Renal pelvis (tissue), 4 donors: Measurements from ENCODE around the gene GAS7. TPM values are rescaled to one million over a fixed set of nuclear protein-coding genes. Genes with fewer than 3 reads are reported as not detected.

Experiments used
- DNase-seq: peaks from one replicate; pipeline ENCODE4 v3.0.0-alpha.2; 2013
- polyA plus RNA-seq, 3 donors: library from polyadenylated mRNA; unstranded; fragments of 120-200 nt; gene quantifications; one replicate each; pipeline ENCODE4 v1.2.1, GENCODE V29; 2013; ENCODE audit not compliant: insufficient read length in 3 of 3

GAS7 gene
- polyA plus RNA-seq, 3 donors: 13.5 to 16.5 (median 15.6) TPM

DNA sequence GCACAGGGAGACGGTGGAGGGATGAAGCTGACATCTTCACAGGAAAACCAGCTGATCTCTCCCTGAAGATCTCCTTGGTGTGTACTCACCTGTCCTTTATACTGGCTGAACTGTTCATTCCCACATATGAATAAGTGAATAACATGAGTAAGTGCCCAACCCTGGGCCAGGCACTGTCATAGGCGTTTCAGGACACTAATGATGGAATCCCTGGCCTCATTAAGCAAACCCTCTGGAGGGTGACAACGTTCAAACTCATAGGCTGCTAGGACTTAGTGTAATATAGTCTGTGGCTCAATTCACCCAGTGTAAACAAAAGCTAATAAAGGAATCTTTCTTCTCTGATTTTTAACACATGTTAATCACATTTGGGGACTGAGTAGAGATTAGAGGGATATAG lies 24.5 kb downstream of the GAS7 start:
- no peak for DNase-seq

DNA sequence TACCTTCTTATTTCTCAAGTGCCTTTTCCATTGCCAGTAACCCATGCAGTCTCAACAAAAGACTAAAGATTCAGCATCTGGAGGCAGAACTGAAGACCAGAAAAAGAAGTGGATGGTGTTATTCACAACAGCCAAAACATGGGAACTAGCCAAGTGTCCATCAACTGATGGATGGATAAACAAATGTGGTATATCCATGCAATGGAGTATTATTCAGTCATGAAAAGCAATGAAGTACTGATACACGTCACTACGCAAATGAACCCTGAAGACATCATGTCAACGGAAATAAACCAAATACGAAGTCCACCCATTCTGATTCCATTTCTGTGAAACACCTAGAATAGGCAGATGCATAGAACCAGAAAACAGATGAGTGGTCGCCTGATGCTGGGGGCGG lies 25.6 kb downstream of the GAS7 start:
- no peak for DNase-seq

DNA sequence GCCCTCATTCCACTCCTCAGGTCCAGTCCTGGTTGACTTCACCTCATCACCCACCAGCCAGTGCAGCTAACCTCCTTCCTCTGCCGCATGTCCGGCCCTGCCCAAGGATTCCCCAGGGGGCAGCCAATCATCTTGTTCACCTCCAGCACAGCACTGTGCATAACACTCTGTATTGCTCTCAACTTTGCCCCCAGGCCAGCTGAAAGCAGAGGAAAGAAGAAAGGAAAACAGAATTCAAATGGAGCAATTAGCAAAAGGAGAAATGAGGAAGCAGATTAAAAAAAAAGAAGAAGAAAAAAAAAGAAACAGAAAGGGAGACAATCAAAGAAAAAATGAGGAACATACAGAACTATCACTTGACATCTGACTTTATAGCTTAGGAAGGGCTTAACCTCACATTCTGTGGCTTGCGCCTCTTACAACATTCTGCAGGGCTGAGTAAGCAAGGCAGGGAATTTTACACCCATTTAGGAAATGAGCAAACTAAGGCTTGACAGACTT lies 26.1 kb downstream of the GAS7 start:
- no peak for DNase-seq

DNA sequence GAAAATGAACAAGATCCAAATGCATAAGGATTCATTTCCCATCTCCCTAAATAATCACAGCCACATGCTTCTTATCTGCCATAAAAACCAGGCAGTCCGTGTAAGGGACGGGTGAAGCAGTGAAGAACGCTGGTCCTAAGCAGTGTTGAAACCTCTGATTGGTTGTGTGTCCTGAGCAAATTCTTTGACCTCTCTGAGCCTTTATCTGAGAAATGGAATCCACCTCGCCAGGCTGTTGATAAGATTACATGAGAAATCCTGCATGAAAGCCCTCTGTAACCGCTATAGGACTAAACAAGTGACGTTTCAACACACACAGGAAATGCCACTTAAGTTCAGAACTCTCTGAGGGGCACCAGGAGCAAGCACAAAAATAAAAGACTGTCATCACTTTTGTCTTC lies 26.8 kb downstream of the GAS7 start:
- DNase-seq: no peak

DNA sequence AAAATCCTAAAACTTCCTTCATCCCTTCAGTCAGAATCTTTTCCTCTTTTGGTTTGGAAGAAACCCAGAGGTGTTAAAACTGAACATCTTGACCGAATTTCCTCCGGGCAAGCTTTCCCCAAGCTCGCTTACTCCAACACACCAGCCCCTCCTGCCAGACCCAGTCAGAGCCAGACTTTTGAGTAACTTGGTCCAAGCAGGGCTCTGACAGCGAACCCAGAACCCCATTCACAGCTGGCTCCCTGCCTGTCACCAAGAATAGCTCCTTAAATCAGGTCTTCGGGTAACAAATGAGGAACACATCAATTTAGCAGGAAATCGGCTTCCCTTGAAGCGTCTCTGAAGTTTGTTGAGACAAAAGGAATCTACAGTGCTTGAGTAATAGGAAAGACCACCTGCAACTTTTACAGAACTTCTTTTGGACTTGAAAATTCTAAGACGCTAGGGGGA lies 27.3 kb downstream of the GAS7 start:
- DNase-seq: no peak

DNA sequence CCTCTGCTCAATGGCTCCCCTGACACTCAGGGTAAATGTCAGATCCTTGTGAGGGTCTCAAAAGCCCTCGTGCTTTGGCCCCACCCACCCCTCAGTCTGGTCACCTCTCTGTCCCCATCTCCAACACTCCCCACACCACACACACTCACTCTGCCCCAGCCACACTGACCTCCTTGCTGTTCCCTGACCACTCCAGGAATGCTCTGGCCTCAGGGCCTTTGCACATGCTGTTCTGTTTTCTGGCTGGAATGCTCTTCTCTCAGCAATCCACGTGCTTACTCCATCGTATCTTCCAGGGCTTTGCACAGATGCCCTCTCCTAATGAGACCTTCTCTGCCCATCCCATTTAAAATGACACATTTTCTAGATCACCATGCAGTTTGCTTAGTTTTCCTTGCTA lies 28.2 kb downstream of the GAS7 start:
- DNase-seq: no peak

DNA sequence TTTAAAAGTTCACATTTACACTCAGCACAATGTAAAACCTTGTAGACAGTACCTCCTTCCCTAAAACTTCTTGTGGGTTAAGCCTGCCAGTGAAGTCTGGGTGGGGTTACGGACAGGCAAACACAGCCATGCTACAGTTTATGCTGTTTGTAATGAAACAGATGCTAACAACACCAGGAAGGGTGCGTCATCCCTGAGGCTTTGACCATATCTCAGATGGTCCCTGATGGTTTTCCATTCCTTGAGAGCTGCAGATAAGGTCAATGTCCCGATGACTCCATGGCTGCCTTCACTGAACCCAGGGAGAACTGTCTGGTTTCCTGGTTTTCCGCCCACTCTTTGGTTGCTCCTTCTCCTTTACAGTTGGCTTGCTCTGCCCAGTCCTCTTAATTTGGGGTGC lies 29.1 kb downstream of the GAS7 start:
- no peak for DNase-seq

DNA sequence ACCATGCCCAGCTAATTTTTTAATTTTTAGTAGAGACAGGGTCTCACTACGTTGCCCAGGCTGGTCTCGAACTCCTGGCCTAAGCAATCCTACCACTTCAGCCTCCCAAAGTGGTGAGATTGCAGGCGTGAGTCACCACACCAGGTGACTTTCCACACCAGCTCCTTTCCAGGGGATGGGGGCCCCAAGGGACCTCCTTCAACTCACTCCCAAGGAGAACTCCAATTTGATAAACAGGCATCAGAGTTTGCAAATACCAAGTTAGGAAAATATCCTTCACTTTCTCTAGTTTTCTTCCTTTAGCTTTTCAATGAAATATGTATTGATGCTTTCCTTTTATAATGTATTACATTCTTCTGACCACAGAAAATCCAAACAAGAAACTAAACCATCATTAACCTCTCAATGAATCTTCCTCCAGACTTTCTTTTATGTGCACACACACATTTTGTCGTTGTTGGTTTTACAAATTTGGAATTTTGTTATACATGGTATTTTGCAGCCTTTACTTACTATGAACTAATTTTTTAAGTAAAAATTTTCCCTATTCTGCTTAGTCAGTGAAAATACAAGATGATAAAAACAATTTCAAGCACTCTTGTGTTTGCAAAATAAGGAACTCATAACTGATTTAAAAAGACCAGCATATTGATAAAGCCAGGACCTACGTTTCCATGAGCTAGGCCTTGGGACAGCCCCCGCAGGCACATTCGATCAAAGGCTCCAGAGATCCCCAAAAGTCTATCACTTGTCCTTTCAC lies 32.0 kb downstream of the GAS7 start:
- DNase-seq: no peak

DNA sequence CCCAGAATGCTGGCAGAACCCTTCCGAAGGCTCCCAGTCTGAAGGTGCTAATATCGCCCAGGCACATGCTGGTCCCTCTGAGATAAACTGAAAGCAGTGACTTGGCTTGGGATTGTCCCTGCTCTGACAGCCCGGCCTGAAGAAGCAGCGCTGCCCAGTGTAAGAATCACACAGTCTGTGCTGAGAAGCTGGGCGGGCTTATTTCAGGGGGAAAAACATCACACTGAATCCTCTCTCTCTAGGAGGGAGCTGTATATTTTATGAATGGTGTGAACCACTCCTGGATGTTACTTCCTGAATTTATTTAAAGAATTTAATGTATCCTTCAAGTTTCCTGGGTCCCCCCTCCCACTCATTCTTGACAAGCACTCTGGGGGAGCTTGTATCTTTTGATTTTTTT lies 36.3 kb downstream of the GAS7 start:
- DNase-seq: no peak

DNA sequence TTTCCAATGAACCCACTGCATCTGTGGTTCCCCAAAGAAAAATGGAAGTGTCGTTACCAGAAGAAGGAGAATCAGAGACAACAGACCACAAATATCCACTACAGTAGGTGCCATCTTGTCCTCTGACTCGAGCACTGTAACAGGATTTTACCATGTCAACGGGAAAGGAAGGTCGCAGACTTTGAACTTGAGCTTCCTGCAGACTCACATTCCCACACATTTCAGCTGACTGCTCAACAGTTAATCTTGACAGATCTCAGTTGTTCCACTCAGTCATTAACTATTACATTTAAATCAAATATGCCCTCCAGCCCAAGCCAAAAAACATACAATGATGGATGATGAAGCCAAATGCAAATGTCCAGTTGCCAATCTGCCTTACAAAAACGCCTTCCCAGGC lies 37.0 kb downstream of the GAS7 start:
- DNase-seq: no peak

DNA sequence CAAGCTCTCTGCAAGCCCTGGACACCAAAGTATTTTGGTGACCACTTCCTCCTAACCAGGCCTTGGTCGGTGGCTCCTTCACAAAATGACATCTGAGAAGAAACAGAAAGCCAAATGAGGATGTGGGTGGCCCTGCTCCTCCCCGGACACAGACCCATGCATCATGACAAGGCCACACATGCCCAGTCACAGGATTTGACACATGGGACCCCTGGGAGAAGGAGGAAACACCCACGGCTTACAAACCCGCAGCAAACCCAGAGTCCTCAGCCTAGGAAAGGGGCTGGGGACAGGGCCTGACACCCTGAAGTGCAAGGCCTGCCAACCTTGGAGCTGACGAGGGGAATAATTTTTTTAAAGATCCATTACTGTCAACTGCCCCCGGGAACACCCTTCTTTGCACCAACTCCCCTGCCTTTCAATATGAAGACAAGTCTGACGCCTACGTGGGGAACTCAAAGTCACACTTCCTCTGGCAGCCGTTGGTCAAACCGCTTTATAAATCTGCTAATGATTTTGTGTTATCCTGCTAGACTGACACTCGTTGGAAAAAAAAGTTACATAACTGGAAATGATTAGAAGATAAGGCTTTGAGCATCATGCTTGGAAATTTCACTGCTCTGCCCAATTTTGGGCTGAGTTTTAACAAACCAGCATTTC lies 41.3 kb downstream of the GAS7 start:
- DNase-seq: no peak

DNA sequence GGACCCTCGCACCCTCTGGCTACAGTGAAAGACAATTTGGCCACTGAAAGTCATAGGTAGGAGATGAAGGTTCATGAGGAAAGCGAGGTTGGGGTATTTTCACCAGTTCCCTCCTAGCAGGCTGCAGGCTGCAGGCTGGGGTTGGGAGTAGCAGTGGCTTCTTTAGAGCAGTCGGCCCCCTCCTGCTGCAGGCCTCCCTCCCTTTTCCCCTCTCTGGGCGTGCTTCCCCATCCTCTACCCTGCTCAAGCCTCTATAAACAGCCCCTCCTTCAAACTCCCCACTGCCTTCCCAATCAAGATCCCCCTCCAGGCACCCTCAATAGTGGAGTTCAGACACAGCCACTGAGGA lies 41.8 kb downstream of the GAS7 start:
- no peak for DNase-seq

DNA sequence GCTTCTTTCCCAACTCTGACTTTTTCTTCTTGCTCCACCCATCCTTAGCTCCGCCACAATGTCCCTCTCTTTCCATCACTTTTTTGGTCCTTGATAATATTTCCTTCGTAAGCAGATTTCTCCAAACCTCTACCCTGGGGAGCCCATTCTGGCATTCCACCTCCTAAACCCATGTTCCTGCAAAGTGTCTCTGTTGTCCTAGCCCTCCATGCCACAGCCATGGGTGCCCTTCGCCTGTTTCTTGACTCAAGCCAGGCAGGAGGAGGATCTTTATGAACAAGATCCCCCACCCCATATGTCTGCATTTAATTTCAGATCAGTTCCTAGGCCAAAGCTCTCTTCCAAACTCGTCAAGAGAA lies 42.4 kb downstream of the GAS7 start:
- DNase-seq: no peak

DNA sequence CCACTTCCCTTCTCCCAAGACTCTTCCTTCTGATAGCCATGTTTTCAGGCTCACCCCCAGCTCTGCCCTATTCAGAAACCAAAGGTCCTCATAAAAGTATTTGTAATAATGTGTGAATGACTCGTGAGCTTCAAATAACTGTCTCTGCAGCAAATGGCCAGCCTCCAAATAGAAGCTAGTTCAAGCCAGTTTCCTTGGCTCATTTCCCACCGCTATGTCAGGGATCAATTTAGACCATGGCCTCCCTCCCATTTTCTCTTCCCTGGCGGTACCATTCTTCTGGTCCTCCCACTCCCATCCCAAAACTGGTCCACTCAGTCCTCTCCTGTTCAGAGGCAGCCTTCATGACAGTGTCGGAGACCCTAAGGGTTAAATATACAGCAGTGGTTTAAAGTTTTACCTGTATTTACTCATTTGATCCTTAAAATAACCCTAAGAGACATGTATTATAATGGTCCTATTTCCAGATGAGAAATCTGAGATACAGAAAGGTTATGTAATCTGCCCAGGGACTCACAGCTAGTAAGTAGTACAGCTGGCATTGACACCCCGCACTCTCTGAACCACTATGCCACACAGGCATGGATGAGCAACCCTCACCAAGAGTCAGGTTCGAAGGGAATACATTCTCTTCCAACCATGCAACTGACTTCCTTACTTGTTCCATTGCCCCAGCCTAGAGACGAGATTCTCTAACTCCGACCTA lies 42.9 kb downstream of the GAS7 start:
- DNase-seq: no peak

DNA sequence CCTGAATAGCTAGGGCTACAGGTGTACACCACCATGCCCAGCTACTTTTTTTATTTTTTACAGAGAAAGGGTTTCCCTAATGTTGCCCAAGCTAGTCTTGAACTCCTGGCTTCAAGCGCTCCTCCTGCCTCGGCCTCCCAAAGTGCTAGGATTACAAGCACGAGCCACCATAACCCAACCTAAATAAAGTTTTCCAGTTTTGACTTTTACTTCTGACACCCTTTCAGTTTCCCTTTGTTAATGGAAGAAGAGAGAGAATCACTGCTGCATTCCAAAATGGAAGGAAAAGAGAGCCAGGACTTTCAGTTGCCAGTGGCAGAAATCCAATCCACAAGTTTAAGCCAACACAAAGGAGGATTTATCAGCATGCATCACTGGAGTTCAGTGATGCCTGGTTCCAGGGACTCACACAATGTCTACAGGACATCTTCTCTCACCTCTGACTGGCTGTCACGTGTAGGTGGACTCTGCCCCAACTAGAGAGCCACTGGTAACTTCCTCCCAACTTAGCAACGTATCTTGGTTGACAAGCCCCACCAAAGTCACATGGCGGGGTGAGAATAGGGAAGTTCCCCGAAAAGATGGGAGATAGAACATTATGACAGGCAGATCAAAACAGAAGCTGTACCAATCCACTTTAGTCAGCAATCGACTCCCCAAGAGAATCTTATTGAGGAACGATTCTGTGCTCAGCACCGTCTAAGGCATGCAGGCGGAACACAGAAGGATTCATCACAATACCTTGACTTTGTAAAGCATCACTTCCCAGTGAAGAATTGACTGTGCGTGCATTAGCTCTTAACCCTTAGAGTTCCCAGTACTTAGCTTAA lies 46.5 kb downstream of the GAS7 start:
- no peak for DNase-seq

DNA sequence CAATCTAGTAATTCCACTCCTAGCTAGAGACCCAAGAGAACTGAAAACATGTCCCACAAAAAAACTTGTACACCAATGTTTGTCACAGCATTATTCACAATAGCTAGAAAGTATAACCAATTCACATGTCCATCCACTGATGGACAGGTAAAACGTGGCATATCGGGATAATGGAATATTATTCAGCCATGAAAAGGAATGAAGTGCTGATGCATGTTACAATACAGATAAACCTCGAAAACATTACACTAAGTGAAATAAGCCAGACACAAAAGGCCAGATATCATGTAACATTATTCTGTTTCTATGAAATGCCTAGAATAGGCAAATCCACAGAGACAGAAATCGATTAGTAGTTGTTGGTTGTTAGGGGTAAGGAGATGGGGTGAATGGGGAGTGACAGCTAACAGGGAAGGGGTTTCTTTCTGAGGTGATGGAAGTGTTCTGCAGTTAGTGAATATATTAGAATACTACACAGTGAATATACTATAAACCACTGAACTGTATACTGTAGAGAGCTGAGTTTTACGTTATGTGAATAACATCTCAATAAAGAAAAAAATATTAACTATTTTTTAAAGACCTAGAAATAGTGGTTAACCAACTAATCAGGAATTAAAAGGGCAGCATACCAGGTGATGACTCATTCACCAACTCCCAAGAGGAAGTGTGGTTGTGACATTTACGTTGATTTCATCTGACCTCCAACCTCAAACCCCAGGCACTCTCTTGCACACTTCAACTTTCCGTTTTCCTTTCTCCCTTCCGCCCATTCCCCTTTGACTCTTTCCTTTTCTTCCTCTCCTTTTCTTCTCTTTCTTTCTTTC lies 48.6 kb downstream of the GAS7 start:
- no peak for DNase-seq

DNA sequence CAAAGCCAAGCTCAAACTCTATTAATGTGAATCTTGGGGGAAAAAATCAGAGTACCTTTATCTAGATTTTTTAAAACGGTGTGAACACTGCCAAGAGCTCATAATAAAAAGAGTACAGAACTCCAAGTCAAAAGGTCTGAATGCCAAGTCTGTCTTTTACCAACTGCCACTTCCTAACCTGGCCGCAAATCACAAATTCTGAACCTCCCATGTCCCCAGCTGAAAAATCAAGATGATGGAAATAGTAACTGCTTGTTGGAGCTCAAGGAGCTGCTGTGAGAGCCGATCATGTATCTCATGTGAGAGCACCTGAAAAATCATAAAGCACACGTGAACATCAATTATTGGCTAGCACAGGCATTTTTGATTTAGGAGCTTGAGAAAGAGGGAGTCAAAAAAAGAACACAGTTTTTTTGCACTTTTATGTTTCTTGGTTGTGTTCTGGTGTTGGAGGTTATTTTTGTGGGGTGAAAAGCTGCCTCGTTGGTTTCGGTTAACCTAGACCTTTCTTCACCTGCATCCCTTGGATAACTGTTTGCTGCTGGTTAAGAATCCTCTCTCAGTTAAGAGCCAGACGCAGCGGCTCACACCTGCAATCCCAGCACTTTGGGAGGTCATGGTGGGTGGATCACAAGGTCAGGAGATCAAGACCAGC lies 50.5 kb downstream of the GAS7 start:
- no peak for DNase-seq

DNA sequence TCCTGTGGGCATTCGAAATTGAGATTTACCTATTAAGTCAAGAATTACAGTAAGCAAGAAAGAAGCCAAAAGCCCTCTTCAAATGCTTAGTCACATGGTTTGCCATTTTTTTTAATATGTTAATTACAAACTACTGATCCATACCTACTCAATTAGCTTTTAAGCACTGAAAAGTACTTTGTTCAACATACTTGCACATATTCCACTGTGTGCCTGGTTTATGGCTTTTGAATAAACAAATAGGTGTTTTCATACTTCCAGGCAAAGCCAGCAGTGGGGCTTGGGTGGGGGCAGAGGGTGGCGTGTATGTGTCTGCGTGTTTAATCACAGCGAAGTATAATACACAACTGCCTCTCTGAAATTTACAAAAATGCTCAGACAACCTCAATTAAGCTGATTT lies 51.4 kb downstream of the GAS7 start:
- no peak for DNase-seq

DNA sequence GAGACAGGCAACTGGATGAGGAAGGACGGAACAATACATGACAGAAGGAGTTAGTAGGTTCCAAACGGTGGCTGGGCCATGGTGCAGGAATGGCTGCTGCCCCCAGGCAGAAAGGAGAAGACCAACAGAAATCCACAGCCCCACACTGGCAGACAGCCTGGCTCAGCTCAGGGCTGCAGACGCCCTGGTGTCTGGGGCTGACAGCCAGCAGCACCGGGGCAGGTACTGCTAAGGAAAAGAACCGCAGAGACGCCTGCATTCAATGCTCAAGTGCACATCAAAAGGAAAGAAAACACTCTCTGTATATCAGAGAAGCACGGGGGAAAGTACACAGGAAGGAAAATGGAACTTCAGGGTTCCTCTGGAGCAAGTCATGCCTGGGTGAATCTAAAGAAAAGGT lies 53.4 kb downstream of the GAS7 start:
- no peak for DNase-seq

DNA sequence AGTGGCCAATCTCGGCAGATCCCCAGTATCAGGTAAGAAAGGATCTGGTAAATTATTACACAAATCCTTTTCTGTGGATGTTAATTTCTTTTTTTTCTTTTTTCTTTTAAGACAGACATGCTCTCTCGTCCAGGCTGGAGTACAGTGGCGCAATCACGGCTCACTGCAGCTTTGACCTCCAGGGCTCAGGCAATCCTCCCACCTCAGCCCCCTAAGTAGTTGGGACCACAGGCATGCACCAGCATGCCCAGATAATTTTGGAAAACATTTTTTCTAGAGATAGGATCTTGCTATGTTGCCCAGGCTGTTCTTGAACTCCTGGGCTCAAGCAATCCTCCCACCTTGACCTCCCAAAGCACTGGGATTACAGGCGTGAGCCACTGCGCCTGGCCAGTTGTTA lies 54.0 kb downstream of the GAS7 start:
- no peak for DNase-seq

DNA sequence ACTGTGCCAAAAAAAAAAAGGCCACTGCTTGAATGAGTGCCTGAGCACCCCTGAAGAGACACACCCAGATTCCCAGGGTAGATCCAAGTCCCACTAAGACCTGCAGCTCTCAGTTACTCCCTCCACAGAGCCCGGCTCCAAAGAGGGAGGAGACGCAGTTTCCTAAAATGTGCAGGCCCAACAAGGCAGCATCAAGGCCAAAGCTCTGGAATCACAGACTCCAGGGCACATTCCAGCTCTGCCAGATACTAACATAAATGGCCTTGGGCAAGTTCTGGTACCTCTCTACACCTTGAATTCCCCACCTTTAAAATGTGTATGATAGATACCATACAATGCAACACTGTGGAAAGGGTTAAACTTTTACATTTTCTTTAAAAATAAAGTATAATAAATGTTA lies 57.0 kb downstream of the GAS7 start:
- DNase-seq: no peak
